IMR-90 (cell line): ENCODE data around the gene DSCAM. TPM values are rescaled to one million over a fixed set of nuclear protein-coding genes. Genes with fewer than 3 reads are reported as not detected.

Source experiments
- ATAC-seq: fragments of 200-7000 bp; cut with Tn5 transposase; 2 replicates; pipeline ENCODE4 v1.9.1; 2020; ENCODE audit warnings: low read depth, mild to moderate bottlenecking, moderate library complexity
- BruUV-seq: library from RNA; stranded (reverse); fragments of 400-500 nt; replicated peaks from 2 replicates; lab custom pipeline; 2021; lab: Mats Ljungman, UMichigan
- CTCF ChIA-PET: fragments of 300-600 bp; formaldehyde crosslinking; extraction: SDS; loops from one replicate; lab custom pipeline; 2021; ENCODE audit warnings: antibody characterized with exemption; lab: Yijun Ruan, JAX
- POLR2A ChIA-PET: fragments of 300-600 bp; sonication (Branson Sonifier 250); formaldehyde crosslinking; loops from one replicate; lab custom pipeline; 2022; ENCODE audit warnings: antibody characterized with exemption; ENCODE audit not compliant: unreplicated experiment; lab: Charles Lee
- DNase-seq: peaks from one replicate; pipeline ENCODE4 v3.0.0; 2013
- H2AFZ ChIP-seq: replicated peaks from 2 replicates; pipeline ENCODE3; 2013; ENCODE audit warnings: low read length, mild to moderate bottlenecking; ENCODE audit not compliant: poor library complexity
- H2AK5ac ChIP-seq: 2 replicates; pipeline ENCODE4 v1.6.1; 2013; ENCODE audit warnings: low read depth, low read length, inconsistent platforms
- H2AK9ac ChIP-seq: replicated peaks from 2 replicates; pipeline ENCODE3; 2013; ENCODE audit warnings: mild to moderate bottlenecking, low read depth, low read length, moderate library complexity; ENCODE audit not compliant: poor library complexity
- H2BK120ac ChIP-seq: 2 replicates; pipeline ENCODE4 v1.6.1; 2013; ENCODE audit warnings: low read depth, low read length, inconsistent platforms
- H2BK15ac ChIP-seq: 3 replicates; pipeline ENCODE4 v1.6.1; 2013; ENCODE audit warnings: low read depth, low read length, inconsistent platforms
- H2BK20ac ChIP-seq: 2 replicates; pipeline ENCODE4 v1.6.1; 2013; ENCODE audit warnings: low read depth, mild to moderate bottlenecking, inconsistent platforms, low read length, moderate library complexity
- H2BK5ac ChIP-seq: 2 replicates; pipeline ENCODE4 v1.6.1; 2013; ENCODE audit warnings: mild to moderate bottlenecking, low read depth, low read length, inconsistent platforms; ENCODE audit not compliant: poor library complexity, severe bottlenecking
- H3K14ac ChIP-seq: replicated peaks from 2 replicates; pipeline ENCODE4 v1.6.1; 2013; ENCODE audit warnings: low read depth, low read length, inconsistent platforms
- H3K18ac ChIP-seq: 2 replicates; pipeline ENCODE4 v1.6.1; 2013; ENCODE audit warnings: low read depth, low read length, control low read depth
- H3K23ac ChIP-seq: 2 replicates; pipeline ENCODE4 v1.6.1; 2013; ENCODE audit warnings: low read depth, low read length, inconsistent platforms
- H3K27ac ChIP-seq: 2 replicates; pipeline ENCODE4 v1.5.1; 2013; ENCODE audit warnings: mild to moderate bottlenecking, control low read depth, low read length; ENCODE audit not compliant: insufficient read depth
- H3K27me3 ChIP-seq: 2 replicates; pipeline ENCODE4 v1.6.1; 2013; ENCODE audit warnings: low read length; ENCODE audit not compliant: control insufficient read depth, insufficient read depth
- H3K36me3 ChIP-seq: 2 replicates; pipeline ENCODE4 v1.6.1; 2013; ENCODE audit warnings: low read length, mixed read lengths; ENCODE audit not compliant: control insufficient read depth, insufficient read depth
- H3K4ac ChIP-seq: 2 replicates; pipeline ENCODE4 v1.6.1; 2013; ENCODE audit warnings: low read depth, low read length, inconsistent platforms
- H3K4me1 ChIP-seq: 2 replicates; pipeline ENCODE4 v1.6.1; 2013; ENCODE audit warnings: low read length, mixed read lengths; ENCODE audit not compliant: control insufficient read depth, insufficient read depth
- H3K4me2 ChIP-seq: 2 replicates; pipeline ENCODE4 v1.6.1; 2013; ENCODE audit warnings: low read depth, mild to moderate bottlenecking, control low read depth, low read length, moderate library complexity
- H3K4me3 ChIP-seq: 2 replicates; pipeline ENCODE4 v1.5.1; 2013; ENCODE audit warnings: low read depth, mild to moderate bottlenecking, control low read depth, low read length, moderate library complexity; ENCODE audit not compliant: insufficient read depth
- H3K56ac ChIP-seq: 2 replicates; pipeline ENCODE4 v1.6.1; 2013; ENCODE audit warnings: low read length, inconsistent platforms; ENCODE audit not compliant: insufficient read depth; ENCODE audit errors: extremely low read depth
- H3K79me1 ChIP-seq, 2 experiments: 2 replicates each; pipeline ENCODE4 v1.6.1; 2013; ENCODE audit warnings: low read length in 2 of 2, inconsistent platforms in 1 of 2, low read depth in 1 of 2
- H3K9ac ChIP-seq: 2 replicates; pipeline ENCODE4 v1.6.1; 2013; ENCODE audit warnings: low read depth, low read length, control low read depth
- H3K9me1 ChIP-seq: 2 replicates; pipeline ENCODE4 v1.6.1; 2013; ENCODE audit warnings: low read length, inconsistent platforms; ENCODE audit not compliant: insufficient read depth
- H3K9me3 ChIP-seq: 2 replicates; pipeline ENCODE4 v1.6.1; 2013; ENCODE audit warnings: low read length; ENCODE audit not compliant: control insufficient read depth, insufficient read depth
- H4K20me1 ChIP-seq: 2 replicates; pipeline ENCODE4 v1.6.1; 2013; ENCODE audit warnings: low read length, inconsistent platforms; ENCODE audit not compliant: insufficient read depth
- H4K5ac ChIP-seq: 2 replicates; pipeline ENCODE4 v1.6.1; 2013; ENCODE audit warnings: mild to moderate bottlenecking, low read depth, low read length, control low read depth
- H4K8ac ChIP-seq, 2 experiments: 2 replicates each; pipeline ENCODE4 v1.6.1; 2013; ENCODE audit warnings: low read depth in 2 of 2, low read length in 2 of 2, control low read depth in 1 of 2, inconsistent platforms in 1 of 2
- H4K91ac ChIP-seq: 2 replicates; pipeline ENCODE4 v1.6.1; 2013; ENCODE audit warnings: low read depth, low read length, inconsistent platforms; ENCODE audit not compliant: insufficient read depth
- CEBPB ChIP-seq: IDR thresholded peaks from 2 replicates; pipeline ENCODE4 v1.6.1; 2012; ENCODE audit warnings: low read depth, low read length, improper control_type of control experiment
- CHD1 ChIP-seq: IDR thresholded peaks from 2 replicates; pipeline ENCODE4 v1.6.1; 2012; ENCODE audit warnings: low read depth, low read length, improper control_type of control experiment
- FOS ChIP-seq: fragments of 150-350 bp; IDR thresholded peaks from 2 replicates; pipeline ENCODE4 v1.6.1; 2016; ENCODE audit warnings: low read depth, low read length
- MAFK ChIP-seq: IDR thresholded peaks from 2 replicates; pipeline ENCODE4 v1.6.1; 2012; ENCODE audit warnings: low read depth, low read length, improper control_type of control experiment
- MAZ ChIP-seq: IDR thresholded peaks from 2 replicates; pipeline ENCODE4 v1.6.1; 2012; ENCODE audit warnings: low read depth, mild to moderate bottlenecking, low read length, improper control_type of control experiment, moderate library complexity, borderline replicate concordance
- MXI1 ChIP-seq: IDR thresholded peaks from 2 replicates; pipeline ENCODE4 v1.6.1; 2012; ENCODE audit warnings: low read depth, mild to moderate bottlenecking, low read length, moderate library complexity, borderline replicate concordance
- NFE2L2 ChIP-seq: fragments of 150-350 bp; IDR thresholded peaks from 2 replicates; pipeline ENCODE4 v1.6.1; 2016; ENCODE audit warnings: low read depth, mild to moderate bottlenecking, low read length
- POLR2A ChIP-seq: IDR thresholded peaks from 2 replicates; pipeline ENCODE4 v1.6.1; 2012; ENCODE audit warnings: mild to moderate bottlenecking, low read depth, low read length
- RCOR1 ChIP-seq: IDR thresholded peaks from 2 replicates; pipeline ENCODE4 v1.6.1; 2012; ENCODE audit warnings: mild to moderate bottlenecking, low read length, improper control_type of control experiment; ENCODE audit not compliant: insufficient replicate concordance
- RFX5 ChIP-seq: IDR thresholded peaks from 2 replicates; pipeline ENCODE4 v1.8.0; 2012; ENCODE audit warnings: low read depth, mild to moderate bottlenecking, low read length, moderate library complexity
- SMC3 ChIP-seq: fragments of 150-350 bp; IDR thresholded peaks from 2 replicates; pipeline ENCODE4 v1.6.1; 2016; ENCODE audit warnings: low read depth, mild to moderate bottlenecking, antibody characterized with exemption, low read length, moderate library complexity
- WGBS, 2 experiments: methylation state at CpG; one replicate each; pipeline versions ENCODE4 v1.1.5 to v1.1.7; 2013; ENCODE audit warnings: missing lambda C conversion rate in 2 of 2; ENCODE audit not compliant: insufficient read length in 1 of 2; ENCODE audit errors: extremely low coverage in 2 of 2; 5-methylcytosine and 5-hydroxymethylcytosine counted together
- dilution Hi-C: fragments of 300-500 bp; cut with HindIII; formaldehyde crosslinking; loops from one replicate; pipeline ENCODE4 v1.14.3; 2018; ENCODE audit warnings: low sequenced_read_pairs; ENCODE audit not compliant: unreplicated experiment
- in situ Hi-C: fragments of 300-500 bp; cut with MboI; formaldehyde crosslinking; loops from 3 replicates; pipeline ENCODE4 v1.14.3; 2019; ENCODE audit warnings: low sequenced_read_pairs, inconsistent platforms, mixed read lengths
- intact Hi-C: fragments of 100-400 bp; cut with micrococcal nuclease; formaldehyde crosslinking; loops from 2 replicates; pipeline ENCODE4 v1.10.0; 2022
- polyA plus RNA-seq, 3 experiments: library from polyadenylated mRNA; depleted of rRNA; stranded (reverse); fragments of >200 nt; gene quantifications; 2 replicates each; pipeline ENCODE4 v1.2.3, GENCODE V29; 2012; ENCODE audit warnings: low replicate concordance in 1 of 3
- total RNA-seq: library from RNA; depleted of rRNA; stranded (reverse); fragments of >200 nt; gene quantifications from 2 replicates; pipeline ENCODE4 v1.2.3, GENCODE V29; 2012
- TF ChIP-seq, protein P1 (sequence below): conservative IDR thresholded peaks from 2 replicates; pipeline ENCODE4 v1.5.1; 2012; ENCODE audit warnings: mild to moderate bottlenecking, low read depth, low read length, improper control_type of control experiment
- TF ChIP-seq, protein P2 (sequence below): fragments of 150-350 bp; IDR thresholded peaks from 2 replicates; pipeline ENCODE4 v1.6.1; 2016; ENCODE audit warnings: low read depth, mild to moderate bottlenecking, low read length, moderate library complexity, borderline replicate concordance

The DSCAM gene
- total and polyA plus RNA-seq, 2 of the 4 experiments (the other 2 are of a cell fraction), result under 0.01 to 0.02 TPM

DNA sequence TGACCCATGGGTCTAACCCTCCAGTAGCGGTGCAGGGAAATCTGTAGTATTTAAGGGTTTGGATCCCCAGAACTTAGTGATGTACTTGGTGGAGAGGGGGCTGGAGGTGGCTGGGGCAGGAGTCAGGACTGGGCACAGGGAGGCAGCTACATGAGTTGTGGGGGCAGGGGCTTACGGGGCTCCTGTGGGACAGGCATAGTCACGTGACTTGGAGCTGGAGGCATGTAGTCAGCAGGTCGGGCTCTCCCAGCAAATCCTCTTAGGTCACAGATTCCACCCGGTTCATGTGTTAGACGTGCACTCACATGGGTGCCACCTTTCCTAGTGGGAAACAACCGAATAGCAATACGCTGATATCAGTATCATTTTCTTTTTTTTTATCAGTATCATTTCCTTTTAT lies 867.6 kb downstream of the DSCAM start:
- Histone ChIP-seq H3K4me3 (no peak overlapping the region), H3K27ac (no peak overlapping the region), H3K36me3 (no peaks in the 10 kb centered on the region), H3K23ac (no peak overlapping the region), H3K9me3 (peaks cover 36% of the 10 kb centered on the region), H2BK20ac (no peak overlapping the region), H3K4me1 (no peaks in the 10 kb centered on the region), H2AFZ (no peak overlapping the region), H3K4me2 (no peak overlapping the region), H3K79me1 (no peaks in the 10 kb centered on the region), H4K5ac (no peak overlapping the region), H3K27me3 (no peaks in the 10 kb centered on the region), H3K4ac (no peak overlapping the region), H2BK5ac (no peak overlapping the region), H2BK15ac (no peak overlapping the region), H3K9ac (no peak overlapping the region), H4K20me1 (no peaks in the 10 kb centered on the region), H3K18ac (no peak overlapping the region), H3K14ac (no peak overlapping the region), H2BK120ac (no peak overlapping the region), H4K91ac (no peak overlapping the region), H2AK9ac (no peak overlapping the region), H2AK5ac (no peak overlapping the region), H3K56ac (no peak overlapping the region), H4K8ac (no peak overlapping the region), H3K9me1 (no peaks in the 10 kb centered on the region)
- no TSS peak for BruUV-seq
- WGBS, 2 experiments, result 44% methylated on average over 3 of the region's 8 CpGs; no CpG with 5 or more reads in 1 of the 2 experiments
- POLR2A ChIA-PET, result no interaction called here
- no peak for ATAC-seq
- no peak for DNase-seq
- intact Hi-C loops, result no loop called here
- in situ Hi-C loops, result no loop called here
- dilution Hi-C loops, result no loop called here
- CTCF ChIA-PET, result no interaction called here
- no peak for TF ChIP-seq RFX5
- TF ChIP-seq MAFK, result no peak
- no peak for TF ChIP-seq NFE2L2
- no peak for TF ChIP-seq SMC3
- no peak for TF ChIP-seq RCOR1
- TF ChIP-seq, protein P1, sequence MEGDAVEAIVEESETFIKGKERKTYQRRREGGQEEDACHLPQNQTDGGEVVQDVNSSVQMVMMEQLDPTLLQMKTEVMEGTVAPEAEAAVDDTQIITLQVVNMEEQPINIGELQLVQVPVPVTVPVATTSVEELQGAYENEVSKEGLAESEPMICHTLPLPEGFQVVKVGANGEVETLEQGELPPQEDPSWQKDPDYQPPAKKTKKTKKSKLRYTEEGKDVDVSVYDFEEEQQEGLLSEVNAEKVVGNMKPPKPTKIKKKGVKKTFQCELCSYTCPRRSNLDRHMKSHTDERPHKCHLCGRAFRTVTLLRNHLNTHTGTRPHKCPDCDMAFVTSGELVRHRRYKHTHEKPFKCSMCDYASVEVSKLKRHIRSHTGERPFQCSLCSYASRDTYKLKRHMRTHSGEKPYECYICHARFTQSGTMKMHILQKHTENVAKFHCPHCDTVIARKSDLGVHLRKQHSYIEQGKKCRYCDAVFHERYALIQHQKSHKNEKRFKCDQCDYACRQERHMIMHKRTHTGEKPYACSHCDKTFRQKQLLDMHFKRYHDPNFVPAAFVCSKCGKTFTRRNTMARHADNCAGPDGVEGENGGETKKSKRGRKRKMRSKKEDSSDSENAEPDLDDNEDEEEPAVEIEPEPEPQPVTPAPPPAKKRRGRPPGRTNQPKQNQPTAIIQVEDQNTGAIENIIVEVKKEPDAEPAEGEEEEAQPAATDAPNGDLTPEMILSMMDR, result no peak
- no peak for TF ChIP-seq MAZ
- no peak for TF ChIP-seq POLR2A
- no peak for TF ChIP-seq MXI1
- TF ChIP-seq CEBPB, result no peak
- TF ChIP-seq, protein P2, sequence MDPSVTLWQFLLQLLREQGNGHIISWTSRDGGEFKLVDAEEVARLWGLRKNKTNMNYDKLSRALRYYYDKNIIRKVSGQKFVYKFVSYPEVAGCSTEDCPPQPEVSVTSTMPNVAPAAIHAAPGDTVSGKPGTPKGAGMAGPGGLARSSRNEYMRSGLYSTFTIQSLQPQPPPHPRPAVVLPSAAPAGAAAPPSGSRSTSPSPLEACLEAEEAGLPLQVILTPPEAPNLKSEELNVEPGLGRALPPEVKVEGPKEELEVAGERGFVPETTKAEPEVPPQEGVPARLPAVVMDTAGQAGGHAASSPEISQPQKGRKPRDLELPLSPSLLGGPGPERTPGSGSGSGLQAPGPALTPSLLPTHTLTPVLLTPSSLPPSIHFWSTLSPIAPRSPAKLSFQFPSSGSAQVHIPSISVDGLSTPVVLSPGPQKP, result no peak
- TF ChIP-seq FOS, result no peak
- TF ChIP-seq CHD1, result no peak
